Activated CD8-positive, alpha-beta memory T cell treated with anti-CD3 and anti-CD28 coated beads for 48 hours (primary cell): ENCODE measurements around the gene SLC28A3.

Source experiments
- DNase-seq, 3 experiments: peaks; one replicate each; pipeline ENCODE4 v3.0.0-alpha.2; 2020; ENCODE audit warnings: low read depth in 2 of 3, low spot score in 2 of 3

SLC28A3 gene

DNA sequence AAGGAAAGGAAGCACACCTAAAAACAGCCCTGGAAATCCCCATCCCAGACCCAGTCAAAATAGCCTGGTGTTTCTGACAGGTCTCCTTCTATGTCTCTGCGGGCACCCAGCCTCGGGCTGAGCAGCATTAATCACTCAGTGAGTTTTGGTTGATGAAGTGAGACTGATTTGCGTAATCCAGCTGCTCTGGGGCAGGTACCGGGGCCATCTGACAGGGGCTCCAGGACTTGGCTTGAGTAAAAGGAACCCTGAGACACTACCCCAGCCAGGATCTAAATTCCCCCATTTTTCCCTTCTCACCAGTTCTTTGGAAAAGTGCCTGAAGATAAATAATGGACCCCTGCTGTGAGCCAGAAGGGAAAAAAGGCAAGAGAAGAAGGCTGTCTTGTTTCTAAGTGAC lies 596 bp downstream of the SLC28A3 start:
- no peak for DNase-seq

DNA sequence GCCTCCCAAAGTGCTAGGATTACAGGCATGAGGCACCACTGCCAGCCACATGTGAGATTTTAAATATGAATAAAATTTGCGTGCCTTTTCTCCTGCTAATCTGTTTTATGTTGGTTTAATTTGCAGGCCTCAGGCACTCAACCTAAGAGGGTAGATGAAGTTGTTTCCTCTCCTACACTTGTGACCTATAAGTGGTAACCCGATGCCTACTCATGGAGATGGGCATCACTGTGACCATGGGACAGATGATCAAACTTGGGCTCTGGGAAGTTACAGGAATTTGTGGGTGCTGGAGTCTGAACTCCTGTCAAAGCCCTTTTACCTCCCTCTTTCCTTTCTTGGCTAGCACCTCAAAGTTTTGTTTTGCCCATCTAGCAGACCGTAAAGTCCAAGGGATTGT lies 1.1 kb downstream of the SLC28A3 start:
- no peak for DNase-seq

DNA sequence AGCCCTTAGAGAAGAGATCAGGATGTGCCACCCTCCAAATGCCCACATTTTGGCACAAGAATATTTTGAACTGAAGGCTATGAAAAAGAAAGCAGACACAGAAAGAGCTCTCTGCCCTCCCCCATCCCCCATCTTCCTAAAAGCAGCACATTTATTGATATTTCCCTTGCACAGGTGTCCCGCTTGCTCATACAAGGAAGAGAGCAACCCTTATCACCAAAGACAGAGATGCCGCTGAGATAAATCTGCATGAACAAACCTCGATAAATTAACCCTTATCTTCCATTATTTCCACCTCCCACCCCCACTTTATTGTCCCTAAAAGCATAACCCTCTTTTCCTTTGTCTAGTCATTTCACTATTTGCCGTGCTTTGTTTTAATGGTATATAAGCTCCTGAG lies 1.8 kb downstream of the SLC28A3 start:
- DNase-seq: no peak

DNA sequence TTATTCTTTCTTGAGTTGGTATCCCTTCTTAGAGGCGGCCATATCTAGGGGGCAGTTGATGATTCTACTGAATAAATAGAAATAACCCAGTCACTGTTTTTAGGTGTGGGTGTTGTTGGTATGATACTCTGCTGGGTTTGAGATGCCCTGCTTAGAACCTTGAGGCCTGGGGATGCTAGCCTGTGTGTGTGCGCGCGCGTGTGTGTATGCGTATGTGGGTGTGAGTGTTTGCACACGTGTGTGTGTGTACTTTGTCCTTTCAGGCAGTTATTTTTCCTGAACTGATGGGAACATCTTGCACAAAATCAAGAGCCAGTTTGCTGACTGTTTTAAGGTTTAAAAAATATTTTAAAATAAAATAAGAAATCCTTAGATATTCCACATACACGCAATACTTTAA lies 3.3 kb downstream of the SLC28A3 start:
- no peak for DNase-seq

DNA sequence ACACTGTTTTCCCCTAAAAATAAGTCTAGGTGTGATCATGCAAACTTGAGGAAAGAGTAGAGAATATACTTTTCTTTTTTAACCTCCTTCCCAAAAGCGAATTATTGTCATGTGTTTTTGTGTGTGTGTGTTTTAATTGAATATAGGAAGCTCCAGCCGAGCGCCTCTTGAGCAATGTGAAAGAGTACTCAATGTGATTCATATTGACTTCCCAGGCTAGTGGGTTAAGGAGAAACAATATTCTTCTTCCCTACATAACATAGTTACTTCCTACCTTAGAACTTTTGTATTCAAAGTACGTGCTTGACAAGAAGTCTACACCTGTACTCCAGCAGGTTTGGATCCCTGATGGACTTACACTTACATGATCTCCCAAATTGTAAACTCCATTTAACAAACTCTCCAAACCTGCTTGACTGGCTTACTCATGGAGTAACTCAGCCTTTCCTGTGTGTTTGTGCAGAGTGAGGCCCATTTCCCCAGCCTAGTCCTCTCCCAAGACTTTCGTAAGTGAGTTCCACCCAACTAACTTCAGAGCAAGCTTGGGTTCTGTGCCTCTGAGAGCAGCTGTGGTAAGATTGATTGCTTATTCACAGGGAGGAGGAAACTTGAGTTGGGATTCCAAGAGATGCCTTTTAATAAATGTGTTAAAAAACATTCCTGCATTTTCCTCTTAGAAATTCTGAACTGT lies 9.3 kb downstream of the SLC28A3 start:
- no peak for DNase-seq

DNA sequence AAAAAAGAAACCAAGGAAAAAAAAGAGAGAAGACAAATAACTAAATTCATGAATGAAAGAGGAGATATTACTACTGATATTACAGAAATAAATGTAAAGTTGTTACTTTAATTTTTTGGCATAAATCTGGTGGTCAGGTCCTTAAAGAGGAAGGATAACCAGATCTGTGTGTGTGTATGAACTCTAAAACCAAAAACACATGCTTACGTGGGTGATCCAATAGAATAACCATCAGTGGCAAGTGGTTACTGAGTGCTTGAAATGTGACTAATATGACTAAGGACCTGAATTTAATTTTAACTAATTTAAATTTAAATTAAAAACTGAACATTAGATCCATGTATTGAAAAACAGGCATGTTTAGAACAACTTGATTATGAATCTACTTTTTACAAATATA lies 10.3 kb downstream of the SLC28A3 start:
- DNase-seq: no peak

DNA sequence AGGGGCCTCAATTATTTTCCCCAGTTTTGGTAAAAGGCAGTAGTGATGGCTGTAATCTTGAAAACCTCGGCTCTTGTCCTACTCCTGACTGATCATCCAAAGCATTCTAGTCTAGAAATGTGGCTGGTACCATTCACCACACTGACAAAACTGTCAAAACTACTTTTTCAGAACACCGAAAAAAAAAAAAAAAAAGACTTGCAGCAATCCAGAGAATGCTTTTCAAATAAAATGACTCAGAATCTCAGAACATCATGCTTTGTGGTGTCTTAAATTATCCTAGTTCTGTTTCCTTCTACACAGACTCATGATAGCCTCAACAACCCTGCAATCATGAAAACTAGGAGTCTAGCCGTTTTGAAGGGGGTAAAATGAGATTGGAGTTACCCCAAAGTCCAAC lies 13.4 kb downstream of the SLC28A3 start:
- no peak for DNase-seq

DNA sequence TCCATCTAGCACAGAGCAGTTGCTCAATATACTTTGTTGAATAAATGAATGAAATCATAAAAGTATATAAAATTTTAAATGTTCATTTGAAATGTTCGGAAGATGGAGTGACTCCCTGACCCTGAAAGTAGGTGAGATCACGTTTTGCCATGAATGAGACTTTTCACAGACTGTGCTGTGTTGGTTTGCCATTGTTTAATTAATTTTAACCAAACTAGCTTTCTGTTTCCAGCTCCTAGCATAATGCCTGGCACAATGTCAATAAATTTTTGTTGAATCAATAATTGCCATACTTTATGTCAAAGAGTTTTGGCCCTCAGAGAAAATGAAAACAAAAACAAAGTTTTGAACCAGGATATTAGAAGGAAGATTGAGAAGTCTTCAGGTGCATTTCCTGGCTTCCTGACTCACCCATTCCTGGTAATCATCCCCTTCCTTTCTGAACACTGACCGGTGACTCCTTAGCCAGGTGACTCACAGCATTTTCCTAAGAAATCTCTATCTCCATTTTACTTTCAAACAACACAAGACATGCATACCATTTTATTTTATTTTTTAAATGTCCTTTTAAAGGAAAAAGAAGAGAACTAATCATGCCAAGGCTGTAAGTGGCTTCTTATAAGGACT lies 15.1 kb downstream of the SLC28A3 start:
- no peak for DNase-seq

DNA sequence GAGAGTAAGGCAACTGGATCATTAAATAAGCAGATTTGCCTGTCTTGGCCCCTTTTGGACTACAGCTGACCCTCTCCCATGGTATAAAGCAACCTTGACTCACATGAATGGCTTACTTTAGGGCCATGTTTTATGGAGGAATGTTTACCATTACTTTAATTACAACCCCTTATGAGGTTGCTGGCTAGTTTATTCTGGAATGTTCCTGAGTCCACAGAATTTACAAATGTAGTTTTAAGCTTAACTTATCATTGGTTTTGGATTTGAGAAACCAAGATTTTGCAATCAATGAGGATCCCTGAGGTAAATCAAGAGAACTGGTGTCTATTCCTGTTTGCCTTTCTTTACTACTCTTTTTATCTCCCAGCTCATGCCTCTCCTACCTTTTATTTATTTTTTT lies 15.7 kb downstream of the SLC28A3 start:
- DNase-seq: no peak

DNA sequence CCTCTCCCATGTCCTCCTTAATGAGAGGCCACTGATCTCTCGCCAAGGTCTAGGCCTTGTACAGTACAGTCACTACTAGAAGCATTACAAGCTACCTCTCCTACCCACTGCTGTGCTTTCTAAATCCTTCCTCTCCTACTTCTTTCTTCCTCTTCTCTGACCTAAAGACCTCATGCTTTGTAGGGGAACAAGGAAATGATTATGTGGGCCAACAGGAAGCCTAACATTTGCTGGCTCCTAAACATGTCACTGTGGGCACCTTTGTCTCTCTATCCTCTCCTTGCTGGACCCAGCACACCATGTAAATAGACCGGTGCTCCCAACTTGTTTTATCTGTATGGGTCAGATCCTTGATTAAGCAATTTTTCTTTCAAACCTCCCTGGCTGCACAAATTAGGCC lies 16.7 kb downstream of the SLC28A3 start:
- DNase-seq: no peak

DNA sequence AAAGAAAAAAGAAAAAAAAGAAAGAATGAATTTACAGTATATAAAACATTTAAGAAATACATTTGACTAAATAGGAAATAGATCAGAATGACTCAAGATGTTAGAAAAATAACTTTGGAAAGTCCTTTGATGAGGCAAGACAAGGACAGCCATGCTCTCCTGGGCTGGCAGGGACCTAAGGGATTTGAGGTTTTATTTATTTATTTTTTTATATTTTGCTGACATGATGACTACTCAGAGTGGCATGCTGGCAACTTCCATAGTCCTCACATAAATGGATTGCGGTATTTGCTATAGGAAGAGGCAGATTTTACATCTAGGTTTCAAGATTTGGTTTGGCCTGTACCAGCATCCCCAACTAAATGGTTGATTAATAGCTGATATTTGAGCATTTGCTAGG lies 17.7 kb downstream of the SLC28A3 start:
- no peak for DNase-seq

DNA sequence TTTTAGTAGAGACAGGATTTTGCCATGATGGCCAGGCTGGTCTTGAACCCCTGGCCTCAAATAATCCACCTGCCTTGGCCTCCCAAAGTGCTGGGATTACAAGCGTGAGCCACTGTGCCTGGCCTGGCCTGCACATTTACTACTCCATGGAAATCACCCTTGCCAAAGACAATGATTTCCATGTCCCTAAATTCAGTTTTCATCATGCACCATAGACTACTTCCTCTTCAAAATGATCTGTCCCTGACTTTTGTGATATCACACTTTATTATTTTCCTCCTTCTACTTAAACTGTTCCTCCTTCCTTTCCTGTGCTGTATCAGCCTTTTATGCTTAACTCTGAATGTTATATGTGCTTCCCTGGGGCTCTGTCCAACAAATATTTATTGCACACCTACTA lies 20.3 kb downstream of the SLC28A3 start:
- no peak for DNase-seq

DNA sequence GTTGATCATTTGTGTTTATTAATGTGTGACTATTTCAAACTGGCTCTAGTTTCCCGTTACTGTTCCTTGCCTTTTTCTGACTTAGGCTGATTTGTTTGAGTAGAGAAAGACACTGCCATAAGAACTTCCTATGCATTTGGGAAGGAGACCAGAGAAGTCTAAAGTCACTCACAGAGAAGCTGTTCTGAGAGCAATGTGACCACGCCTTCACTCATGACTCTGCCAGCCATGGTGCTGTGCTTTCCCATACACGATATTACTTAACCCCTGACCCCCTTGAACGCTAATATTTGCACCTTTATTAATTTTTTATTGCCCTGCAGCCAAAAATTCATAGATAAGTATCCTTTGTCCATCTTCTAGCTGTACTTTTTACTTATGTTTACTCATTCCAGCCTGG lies 20.9 kb downstream of the SLC28A3 start:
- no peak for DNase-seq

DNA sequence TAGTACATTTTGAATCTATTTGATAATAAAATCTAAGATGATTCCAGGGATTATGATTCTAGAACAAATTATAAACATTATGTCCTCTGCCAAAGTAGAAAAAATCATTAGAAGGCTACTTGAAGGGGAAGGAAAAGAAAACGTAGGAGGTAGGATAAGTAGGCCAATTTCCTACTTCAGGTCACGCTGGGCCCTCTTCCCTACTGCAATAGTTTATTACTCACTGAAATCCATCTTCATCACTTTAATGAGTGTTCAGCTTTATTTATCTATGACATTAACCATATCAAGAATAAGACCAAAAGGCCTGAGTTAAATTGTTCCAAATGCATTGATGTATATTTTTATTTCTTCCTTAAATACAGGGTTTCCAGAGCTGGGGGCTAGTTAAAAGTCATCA lies 21.6 kb downstream of the SLC28A3 start:
- no peak for DNase-seq

DNA sequence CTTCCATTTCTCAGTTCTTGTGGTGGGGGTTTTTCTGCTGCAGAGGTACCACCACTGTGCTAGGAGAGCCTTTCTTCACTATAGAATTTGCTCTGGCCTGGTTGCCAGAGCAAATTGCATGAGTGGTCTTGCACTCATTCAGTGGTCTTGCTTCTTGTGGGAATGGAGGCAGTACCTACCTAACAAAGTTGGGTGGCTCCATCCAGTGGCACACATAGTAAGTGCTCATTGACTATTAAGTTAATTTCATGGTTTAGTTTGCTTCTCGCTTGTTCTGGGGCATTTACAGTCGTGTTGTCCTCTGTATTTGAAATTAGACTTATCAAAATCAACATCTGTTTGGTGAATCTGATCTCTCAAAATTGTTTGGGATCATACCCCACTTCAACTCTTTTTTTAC lies 23.0 kb downstream of the SLC28A3 start:
- DNase-seq: no peak

DNA sequence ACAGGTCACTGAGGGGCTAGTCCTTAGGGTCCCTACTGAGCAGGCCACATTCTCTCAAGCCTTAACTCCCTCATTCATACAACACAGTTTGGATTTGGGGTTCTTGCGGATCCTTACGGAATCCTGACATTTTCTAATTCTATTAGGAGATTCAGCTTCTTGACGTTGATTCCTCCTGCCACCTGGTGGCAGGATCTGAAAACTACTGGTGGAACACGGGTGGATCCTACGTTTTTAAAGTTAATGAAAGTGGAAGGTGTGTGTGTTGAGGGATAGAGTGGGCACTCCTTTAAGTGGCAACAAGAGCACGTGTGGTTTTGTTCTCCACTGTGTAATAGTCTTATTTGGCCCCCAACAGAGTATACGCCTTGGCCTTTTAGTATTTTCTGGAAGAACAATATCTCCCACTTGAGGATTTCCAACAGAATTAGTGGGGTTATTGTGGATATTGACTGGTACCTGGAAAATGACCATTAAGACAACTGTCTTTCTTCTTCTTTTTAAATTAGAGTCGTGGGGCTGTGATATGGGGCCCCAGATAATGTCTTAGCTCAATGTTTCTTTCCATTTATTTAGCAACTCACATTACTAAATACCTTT lies 25.2 kb downstream of the SLC28A3 start:
- peak in 1 of 3 experiments; percentile 20 for DNase-seq

DNA sequence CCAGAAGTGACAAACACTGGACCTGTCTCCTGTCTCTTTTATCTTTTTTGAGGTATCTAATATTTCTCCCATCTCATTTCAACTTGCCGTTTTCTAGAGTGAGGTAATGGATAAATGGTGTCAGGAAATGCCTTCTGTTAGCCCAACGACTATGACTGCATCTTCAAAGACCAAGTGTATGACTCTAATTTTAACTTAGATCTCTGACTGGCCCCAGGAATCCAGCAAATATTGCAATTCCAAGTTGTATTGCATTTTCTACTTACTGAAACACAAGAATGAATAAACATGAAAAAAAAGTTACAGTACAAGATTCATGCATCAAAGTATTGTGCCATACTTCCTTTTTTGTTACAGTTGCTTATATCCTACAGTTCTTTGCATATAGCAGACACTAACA lies 26.3 kb downstream of the SLC28A3 start:
- DNase-seq: no peak

DNA sequence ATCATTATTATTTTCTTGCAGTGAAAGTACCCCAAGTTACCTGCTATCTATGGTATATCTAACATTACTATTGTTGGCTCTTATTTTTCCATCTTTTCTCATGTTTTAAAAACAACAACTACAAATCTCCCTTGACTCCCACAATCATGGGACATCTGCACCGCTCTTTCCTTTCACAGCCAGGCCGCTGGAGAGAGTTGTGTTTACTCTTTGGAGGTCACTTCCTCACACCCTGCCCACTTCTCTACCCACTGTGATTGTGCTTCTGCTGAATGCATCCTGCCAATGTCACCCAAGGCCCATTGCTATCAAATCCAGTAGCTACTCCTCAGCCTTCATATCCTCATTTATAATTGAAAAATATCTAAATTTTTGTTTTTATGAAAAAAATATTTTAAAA lies 29.7 kb downstream of the SLC28A3 start:
- DNase-seq: no peak

DNA sequence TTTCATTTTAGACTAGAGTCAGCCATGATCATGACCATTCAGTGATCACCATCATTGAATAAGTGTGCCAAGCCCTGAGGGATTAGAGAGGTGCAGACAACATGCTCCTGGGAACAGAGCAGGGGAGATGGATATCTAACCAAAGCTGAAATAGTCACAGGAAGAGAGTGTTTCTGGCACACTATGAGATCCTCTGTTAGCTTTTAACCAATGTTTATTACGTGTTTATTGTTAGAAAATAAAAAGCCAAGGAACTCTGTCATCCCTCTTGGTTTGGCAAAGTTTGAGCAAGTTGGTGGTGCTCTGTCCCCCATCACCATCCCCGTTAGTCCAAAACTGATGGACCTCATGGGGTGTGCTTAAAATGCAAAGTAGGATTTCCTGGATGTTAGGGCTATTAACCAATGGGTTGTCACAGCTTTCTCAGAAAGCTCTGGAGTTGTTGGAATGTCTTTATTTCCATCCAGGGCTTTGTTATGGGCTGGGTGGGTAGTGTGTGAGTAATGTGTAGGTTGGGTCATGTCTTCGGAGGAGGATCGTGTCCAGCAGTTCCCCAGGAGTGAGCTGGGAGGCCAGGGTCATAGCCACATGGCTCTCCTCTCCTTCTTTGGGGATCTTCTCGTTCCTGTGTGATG lies 34.9 kb downstream of the SLC28A3 start:
- DNase-seq: no peak

DNA sequence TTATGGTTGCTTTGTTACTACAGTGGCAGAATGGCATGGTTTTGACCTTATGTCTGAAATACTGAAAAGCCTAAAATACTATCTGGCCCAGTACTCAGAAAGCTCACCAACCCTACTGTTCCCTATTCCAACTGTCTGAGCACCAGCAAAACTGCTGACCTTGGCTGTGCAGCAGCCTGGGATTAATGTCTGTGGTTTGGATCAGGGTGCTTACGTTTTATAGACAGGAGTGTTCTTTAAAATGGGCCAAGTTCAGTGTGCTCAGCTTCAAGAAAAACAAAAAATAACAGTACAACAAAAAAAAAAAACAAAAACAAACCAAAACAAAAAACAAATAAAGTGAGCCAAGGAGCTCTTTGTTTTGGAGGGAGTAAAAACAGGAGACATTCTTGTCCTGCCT lies 36.4 kb downstream of the SLC28A3 start:
- DNase-seq: no peak

DNA sequence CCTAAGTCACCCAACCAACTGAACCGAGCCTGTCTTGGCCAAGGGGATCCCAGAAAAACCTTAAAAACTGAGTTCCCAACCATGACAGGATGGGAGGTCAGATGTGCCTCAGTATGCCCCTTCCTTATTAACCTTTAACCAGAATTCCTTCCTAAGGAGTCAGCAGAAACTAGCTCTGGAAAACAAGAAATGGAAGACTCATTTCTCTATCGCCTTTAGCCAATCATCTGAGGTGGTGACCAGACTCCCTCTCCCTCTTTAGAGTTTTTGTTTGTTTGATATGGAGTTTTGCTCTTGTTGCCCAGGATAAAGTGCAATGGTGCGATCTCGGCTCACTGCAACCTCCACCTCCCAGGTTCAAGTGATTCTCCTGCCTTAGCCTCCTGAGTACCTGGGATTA lies 37.5 kb downstream of the SLC28A3 start:
- no peak for DNase-seq

DNA sequence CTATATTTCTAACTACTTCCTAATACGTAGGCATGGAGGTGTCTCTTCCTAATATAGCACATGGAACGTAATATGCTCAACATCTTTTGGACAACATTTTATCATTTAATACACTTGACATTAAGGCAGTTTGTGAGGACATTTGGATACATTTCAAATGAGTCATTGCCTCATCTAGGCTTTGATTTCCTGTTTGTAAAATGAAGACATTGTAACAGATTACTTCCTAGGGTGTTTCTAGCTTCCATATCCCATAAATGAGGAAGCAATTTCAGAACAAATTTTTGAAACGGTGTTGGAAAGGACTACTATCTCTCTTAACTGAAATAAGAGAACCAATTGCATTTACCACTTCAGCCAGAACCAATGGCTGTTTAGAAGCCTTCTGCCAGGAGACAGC lies 38.7 kb downstream of the SLC28A3 start:
- DNase-seq: no peak
